HK-2 (cell line): ENCODE measurements around the gene CNTROB.

ENCODE experiments used
- DNase-seq: peaks from one replicate; pipeline ENCODE4 v3.0.0-alpha.2; 2018; ENCODE audit not compliant: unreplicated experiment

The CNTROB gene, protein sequence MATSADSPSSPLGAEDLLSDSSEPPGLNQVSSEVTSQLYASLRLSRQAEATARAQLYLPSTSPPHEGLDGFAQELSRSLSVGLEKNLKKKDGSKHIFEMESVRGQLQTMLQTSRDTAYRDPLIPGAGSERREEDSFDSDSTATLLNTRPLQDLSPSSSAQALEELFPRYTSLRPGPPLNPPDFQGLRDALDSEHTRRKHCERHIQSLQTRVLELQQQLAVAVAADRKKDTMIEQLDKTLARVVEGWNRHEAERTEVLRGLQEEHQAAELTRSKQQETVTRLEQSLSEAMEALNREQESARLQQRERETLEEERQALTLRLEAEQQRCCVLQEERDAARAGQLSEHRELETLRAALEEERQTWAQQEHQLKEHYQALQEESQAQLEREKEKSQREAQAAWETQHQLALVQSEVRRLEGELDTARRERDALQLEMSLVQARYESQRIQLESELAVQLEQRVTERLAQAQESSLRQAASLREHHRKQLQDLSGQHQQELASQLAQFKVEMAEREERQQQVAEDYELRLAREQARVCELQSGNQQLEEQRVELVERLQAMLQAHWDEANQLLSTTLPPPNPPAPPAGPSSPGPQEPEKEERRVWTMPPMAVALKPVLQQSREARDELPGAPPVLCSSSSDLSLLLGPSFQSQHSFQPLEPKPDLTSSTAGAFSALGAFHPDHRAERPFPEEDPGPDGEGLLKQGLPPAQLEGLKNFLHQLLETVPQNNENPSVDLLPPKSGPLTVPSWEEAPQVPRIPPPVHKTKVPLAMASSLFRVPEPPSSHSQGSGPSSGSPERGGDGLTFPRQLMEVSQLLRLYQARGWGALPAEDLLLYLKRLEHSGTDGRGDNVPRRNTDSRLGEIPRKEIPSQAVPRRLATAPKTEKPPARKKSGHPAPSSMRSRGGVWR

DNA sequence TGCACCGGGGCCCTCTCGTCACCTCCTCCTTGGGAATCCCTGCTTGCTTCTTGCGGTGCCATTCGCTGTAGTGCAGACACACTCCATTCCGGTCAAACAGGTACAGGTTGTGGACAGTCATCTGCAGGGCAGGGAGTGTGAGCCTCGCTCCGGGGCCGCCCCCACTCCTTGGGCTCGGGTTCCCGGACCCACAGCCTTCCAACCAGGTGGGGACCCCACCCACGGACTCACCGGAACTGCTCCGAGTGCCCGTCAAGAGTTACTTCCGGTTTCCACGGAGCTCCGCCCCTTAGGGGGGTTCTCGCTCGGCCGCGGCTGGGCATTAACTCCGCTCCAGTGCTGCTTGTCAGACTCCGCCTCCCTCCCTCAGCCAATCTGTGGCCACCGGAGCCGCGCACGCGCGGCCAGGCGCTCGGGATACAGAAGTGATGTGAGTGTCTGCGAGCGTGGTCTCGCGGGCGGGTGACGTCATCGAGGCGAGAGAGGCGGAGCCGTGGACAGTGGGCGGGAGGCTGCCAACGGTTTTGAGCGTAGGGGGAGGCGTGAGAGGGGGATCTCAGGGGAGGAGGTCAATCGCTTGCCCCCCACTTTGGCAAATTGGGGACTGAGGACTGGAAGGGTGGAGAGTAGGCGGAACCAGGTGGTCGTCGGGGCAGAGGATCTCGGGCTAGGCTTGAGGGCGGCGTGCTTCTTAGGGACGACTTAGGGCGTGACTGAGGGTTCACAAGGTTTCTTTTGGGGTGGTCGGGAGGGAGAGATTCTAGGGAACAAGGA lies at the start of gene CNTROB, which contains the start of gene TRAPPC1:
TSS of gene CNTROB (plus strand) at position 498 of the 774 bp plus-strand sequence. CDS start 874 bp downstream, outside the sequence.
TSS of gene TRAPPC1 (minus strand) at position 238 of the 774 bp plus-strand sequence. CDS start at position 121, 117 bp downstream.
- peak; percentile 100 for DNase-seq

DNA sequence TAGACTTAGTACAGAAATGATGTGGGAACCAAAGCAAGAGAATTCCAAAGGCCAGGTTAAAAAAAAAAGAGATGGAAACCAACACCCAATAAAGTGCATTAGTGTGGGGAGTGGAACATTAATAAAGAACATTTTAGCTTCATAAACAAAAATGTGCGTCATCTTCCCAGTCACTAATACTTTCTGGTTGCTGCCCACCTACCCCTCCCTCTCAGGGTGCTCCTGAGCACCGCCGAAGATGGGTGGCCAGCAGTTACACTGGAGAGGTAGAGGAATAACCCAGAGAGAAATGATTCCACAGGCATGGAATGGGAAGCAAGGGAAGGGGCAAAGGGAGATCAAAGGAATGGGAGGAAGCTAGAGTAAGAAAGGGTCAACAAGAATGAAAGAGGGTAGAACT lies 49.4 kb upstream of the CNTROB start:
- DNase-seq, result no peak

DNA sequence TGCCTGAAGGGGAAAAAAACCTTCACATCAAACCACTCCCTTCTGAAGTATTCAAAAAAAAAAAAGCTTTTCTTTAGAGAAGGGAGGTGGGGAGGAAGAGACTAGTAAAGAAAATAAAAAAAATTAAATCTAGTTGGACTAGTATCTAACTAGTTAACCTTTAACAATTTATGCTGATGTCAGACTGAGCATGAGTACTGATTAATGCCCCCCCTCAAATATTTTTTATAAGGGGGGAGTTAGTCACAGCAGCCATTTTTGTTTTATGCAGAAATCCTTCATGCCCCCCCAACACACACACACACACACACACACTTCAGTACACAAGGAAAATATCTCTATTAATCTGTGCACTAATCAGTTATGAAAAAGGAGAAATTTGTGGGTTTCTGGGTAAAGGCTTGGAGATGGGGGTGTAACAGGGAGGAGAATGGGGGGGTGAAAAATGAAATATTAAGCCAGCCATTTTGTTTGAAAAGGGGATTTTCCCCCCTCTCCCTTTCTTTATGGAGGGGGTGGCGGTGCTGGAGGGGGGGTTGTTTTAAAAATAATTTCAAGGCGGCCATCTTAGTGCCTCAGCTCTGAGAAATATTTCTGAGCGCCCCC lies 48.1 kb upstream of the CNTROB start:
- DNase-seq, result no peak

DNA sequence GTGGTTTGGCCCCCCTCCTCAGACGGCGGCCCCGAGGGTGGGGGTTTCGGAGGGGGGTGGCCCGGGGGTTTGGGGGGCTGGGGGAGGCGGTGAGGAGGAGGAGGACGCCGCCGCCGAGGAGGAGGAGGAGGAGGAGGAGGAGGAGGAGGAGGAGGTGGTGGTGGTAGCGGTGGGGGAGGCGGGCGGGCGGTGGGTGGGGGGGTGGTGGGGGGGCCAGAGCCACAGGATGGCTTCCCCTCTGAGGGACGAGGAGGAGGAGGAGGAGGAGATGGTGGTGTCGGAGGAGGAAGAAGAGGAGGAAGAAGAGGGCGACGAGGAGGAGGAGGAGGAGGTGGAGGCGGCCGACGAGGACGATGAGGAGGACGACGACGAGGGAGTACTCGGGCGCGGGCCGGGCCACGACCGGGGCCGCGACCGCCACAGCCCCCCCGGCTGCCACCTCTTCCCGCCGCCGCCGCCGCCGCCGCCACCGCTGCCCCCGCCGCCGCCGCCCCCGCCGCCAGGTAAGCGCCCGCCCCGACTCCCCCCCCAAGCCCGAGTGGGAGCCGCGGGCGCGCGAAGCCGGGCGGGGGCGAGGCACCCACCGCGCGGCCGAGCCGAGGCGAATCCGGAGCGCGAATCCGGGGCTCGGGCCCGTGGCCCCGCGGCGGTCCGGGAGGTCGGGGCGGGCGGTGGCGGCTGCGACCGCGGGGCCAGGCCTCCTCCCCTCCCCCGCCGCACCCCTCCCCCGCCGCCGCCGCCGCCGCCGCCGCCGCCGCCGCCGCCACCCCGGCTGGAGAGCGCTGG lies 47.2 kb upstream of the CNTROB start:
- peak; percentile 51 for DNase-seq

DNA sequence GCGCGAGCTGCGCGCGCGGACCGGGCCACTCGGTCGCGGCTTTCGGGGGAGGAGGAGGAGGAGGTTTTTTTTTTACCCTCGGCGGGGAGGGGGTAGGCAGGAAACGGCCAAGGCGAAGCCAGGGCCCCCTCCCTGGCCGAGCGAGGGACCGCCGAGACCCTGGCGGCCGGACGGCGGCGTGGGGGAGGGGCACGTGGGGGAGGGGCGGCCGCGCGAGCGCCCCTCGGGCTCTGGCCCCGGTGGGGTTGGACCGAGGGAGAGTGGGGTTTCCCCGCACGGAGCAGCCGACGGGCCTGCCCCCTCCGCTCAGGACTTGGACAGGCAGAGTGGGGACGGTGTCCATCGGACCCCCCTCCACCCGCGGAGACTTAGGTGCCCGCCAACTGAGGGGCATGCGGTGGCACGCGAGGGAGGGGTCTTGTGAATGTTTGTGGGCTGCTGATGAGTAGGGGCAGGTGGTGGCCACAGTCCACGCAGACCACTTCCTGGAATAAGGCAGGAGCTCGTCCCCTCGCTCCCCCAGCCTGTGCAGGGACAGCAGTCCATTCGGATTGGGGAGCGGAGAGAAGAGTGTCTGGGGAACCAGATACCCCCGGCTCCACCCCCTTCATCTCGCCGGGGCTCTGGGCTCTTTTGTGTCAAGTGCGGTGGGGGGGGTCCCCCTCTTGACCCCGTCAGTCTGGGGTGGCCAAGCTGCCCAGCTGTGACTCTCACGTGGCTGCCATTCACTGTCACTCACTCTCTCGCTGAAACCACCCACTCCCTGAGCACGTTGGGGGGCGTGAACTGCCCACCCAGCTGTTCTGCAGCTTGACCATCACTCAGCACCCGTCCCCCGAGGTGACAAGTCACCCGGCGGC lies 46.4 kb upstream of the CNTROB start:
- DNase-seq, result peak; percentile 50

DNA sequence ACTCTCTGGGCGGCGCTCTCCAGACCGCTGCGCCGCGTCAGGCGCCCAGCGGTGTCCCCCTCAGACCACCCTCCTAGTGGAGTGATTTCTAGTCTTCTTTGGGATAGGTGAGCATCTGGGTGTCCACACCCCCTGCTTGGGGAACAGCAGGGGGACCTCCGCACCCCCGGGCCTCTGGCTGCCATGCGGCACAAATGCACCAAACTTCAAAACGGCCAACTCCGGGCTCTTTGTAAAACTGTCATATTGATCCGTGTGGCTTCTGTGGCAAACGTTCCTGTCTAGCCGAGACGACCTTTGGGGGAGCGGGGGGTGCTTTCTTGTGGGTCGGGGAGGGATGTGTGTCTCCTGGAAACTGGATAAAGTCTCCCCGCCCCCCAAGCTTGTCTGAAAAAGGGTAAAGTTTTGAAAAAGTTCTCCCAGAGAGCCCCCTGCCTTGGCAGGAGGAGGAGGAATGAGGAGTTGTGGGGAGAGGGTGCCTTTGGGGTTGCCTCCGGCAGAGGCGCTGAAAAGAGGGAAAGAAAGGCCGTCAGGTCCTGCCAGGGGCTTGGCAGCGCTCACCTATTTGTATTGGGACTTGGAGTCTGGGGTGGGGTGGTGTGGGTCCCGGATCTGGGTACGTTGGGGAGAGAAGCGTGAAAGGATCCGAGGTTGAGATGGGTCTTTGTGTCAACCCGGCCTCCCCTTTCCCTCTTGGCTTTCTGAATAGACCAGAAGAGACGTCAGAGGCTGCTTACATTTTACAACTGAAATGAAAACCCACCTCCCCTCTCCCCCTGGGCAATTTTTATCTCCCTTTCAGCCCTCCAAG lies 45.6 kb upstream of the CNTROB start:
- DNase-seq, result peak; percentile 35

DNA sequence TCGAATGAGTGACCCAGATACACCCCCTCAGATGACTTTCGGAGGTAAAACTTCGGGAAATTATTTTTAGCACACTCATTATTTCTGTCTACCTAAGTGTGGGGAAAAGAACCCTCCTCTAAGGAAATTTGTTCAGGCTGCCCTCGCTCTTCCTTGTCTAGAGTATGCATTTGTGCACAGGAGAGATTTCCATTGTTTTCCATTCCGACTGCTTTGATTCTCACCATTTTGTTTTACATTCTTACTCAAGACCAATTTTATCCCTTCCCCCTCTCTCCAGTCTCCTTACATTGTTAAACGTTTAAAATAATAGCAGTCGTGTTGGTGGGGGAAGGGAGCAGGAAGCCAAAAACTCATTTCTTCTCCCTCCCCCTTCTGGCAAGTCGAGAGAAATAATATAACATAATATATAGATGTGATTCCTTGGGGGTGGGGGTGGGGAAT lies 44.9 kb upstream of the CNTROB start:
- DNase-seq, result no peak

DNA sequence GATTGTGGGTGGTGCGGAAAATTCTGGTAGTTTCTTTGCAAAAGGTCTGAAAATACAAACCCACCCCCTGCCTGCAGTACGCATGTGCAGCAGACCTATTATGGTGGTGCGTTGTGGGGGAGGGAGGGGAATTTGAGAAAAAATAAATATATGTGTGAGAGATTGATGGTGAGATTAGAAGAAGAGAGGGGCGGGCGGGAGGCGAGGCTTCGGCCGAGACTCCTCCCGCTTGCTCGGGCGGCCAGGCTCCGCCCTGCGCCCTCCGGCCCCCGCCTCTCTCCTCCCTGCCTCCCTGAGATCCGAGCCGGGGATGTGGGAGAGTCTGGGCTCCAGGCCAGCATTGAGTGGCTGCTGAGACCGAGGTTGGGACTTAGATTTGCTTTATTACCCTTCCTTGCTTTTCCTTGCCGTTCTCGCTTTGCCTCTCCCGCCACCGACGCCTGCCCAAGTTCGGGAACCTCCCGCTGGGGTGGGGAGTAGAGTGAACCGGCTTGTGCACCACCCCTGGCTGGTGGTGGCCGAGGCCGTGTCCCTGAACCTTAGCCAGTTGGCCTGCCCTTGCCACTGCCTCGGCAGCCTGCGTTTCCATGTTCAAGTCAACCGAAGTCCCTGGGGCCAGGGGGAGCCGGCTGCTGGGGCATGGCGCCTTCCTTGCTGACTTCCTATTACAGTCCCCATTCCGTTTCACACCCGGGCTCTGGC lies 44.4 kb upstream of the CNTROB start:
- peak; percentile 89 for DNase-seq

DNA sequence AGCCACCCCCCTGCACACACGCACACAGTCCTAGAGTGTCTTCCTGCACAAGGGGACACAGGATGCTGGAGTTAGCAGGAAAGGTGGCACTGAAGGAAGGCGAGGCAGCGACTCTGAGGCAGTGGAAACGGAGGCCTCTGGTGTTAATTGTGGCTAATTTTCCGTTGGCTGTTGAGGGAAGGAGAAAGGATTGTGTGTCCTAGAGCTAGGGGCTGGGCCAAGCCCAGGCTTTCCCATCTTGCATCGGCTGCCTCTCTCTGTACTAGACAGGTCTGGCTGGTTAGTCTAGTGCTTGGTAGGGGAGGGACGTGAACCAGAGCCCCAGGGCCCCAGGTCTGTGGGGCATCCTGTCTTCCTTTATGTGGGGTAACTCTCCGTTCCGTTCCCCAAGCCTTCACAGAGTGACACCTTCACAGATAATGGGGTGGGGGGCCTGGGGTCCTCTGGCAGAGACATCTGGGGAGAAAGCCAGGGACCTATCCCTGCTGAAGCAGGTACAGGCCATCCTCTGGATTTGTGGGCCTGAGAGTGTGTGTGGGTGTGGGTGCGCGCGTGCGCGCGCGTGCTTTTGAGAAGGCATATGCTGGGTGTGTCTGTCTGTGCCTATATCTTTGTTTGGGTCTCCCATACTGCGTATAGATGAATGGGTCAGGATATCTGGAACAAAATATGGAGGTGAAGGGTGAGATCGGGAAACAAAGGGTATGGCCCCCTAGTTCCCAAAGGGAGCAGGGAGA lies 43.7 kb upstream of the CNTROB start, which contains the start of gene CHD3:
TSS of gene CHD3 (plus strand) at position 606 of the 737 bp plus-strand sequence. CDS start 212 bp downstream, outside the sequence.
- no peak for DNase-seq

DNA sequence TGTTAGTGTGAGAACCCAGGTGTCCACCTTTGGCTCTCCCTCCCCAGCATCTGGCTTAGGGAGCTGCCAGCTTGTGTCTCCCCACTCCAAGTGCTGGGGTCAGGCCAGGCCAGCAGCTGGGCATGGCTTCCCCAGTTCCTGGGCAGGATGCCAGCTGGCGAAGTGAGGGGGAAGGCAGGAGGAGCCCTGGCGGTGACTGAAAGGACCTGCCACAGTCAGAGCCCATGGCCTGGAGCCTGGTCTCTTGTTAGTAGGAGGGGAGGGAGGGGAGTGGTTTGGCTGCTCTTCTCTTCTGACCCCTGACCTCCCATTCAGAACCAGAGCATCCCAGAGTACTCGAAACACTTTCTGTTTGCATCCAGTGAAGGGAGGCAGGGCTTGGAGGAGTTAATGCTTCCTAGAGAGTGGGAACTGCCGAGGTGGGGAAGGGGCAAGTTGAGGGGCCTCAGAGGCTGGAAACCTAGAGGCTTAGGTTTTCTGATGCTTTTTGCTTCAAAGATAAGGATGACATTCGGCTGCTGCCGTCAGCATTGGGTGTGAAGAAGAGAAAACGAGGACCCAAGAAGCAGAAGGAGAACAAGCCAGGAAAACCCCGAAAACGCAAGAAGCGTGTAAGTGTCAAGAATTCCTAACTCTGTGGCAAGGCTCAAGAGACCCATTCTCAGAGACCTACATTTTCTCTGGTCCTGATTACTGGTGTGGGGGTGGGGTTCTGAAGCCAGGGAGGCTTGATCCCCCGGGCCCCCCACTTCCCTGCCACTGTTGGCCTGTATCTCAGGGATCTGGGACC lies 42.6 kb upstream of the CNTROB start:
- peak; percentile 89 for DNase-seq

DNA sequence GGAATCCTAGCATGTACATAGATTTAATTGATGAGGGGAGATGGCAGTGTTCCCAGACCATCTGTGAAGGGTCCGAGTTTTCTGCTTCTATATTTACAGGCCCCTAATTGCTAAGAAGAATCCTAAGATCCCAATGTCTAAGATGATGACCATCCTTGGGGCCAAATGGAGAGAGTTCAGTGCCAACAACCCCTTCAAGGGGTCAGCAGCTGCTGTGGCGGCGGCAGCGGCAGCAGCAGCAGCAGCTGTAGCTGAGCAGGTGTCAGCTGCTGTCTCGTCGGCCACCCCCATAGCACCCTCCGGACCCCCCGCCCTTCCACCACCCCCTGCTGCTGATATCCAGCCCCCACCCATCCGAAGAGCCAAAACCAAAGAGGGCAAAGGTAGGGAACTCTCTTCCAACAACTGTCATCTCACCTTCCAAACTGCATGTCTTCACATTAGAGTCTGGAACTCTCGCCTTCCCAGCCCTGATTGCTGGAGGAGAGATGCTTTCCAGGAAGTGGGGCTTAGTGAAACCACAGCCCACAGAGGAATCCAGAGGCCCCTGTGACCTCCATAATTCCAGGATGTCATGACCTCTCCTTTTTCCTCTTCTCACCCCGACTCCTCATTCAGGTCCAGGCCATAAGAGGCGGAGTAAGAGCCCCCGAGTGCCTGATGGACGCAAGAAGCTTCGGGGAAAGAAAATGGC lies 38.7 kb upstream of the CNTROB start:
- no peak for DNase-seq

DNA sequence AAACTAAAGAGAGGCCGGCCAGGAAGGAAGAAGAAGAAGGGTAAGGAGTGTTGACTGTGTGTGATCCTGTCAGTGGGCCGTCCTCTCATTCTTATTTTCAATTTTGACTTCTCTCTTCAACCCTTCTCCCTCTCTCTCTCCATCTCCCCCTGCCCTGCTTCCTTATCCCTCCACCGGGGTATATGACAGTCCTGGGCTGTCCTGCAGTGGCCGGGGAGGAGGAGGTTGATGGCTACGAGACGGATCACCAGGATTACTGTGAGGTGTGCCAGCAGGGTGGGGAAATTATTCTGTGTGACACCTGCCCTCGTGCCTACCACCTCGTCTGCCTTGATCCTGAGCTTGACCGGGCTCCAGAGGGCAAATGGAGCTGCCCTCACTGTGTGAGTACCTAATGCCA lies 37.8 kb upstream of the CNTROB start:
- DNase-seq, result no peak

DNA sequence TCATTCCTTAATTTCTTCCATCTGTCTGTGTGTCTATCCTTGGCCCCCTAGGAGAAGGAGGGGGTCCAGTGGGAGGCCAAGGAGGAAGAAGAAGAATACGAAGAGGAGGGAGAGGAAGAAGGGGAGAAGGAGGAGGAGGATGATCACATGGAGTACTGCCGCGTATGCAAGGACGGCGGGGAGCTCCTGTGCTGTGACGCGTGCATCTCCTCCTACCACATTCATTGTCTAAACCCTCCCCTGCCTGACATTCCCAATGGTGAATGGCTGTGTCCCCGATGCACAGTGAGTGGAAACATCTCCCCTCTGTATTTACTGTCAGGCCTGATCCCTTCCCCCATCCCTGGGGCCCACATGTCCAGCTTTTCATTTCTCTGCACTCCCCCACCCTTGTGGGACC lies 37.1 kb upstream of the CNTROB start:
- no peak for DNase-seq

DNA sequence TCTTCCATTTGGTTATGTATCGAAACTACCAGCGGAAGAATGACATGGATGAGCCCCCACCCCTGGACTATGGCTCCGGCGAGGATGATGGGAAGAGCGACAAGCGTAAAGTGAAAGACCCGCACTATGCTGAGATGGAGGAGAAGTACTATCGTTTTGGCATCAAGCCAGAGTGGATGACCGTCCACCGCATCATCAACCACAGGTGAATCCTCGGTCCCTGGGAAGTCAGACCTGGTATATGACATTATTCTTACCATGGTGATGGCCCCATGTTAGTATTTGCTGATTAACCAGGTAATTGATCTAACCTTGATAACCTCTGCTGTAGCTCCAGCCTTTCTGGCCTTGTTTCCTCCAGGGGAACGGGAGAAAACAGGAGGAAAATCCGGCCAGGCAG lies 34.9 kb upstream of the CNTROB start:
- no peak for DNase-seq

DNA sequence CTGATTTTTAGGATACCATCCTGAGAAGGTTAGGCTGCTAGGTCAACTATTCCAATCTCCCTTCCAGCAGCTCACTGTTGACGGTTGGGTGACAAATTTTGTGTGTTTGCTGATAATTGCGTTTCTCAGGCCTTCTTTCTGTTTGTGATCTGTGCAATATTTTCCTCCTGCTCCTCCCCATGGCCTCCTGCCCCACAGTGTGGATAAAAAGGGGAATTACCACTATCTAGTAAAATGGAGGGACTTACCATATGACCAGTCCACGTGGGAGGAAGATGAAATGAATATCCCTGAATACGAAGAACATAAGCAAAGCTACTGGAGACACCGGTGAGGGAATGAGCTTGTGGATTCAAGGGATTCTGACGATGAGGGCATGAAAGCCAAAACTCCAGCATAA lies 34.2 kb upstream of the CNTROB start:
- DNase-seq, result no peak
